ENCODE measurements around the gene PEX26.

The PEX26 gene

DNA sequence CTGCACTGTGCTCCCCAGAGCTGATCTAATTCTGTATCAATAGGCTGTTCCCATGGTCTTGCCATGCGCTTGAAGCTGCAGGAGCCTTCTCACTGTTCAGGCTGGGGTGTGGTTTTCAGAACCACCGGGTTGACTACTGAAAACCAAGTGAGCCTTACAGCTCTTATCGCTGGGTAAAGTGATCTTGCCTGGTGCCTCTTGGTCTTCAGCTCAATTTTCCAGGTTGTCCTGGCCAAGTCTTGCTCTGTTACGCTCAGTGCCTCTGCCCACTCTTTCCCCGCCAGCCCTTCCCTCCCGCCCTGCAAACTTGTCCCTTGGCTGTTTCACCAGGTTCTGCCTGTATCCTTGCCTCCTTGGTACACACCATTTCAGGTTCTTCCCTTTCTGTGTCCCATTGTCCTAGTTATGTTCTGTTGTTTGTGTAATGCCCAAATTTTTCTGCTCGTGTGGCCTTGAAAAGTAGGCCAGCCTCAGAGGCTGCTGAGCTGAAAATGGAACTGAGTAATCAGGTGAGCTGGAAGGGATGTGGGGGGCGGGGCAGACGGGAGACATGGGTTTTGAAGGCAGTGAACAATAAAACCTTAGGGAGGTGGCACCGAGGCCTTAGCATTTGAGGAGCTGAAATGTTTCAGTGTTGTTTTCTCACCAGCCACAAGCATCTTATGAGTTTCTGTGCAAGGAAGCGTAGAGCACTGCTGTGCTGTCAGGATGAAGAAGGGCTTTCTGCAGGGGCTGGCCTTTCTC lies 11.2 kb downstream of the PEX26 start:
- Histone ChIP-seq H3K4me2 (ENCODE audit: low read depth, low read length, poor library complexity, severe bottlenecking) (no peak overlapping the region), H3K4me1 (ENCODE audit: insufficient read depth, low read length, poor library complexity, severe bottlenecking) (no peaks in the 10 kb centered on the region), H3K36me3 (ENCODE audit: insufficient read depth, low read length) (peaks cover 64% of the 10 kb centered on the region; the same call in 1 of the 2 replicates), H2AFZ (ENCODE audit: low read length) (no peak overlapping the region), H3K79me2 (ENCODE audit: insufficient read depth, low read length) (peaks cover 8% of the 10 kb centered on the region), H3K9me3 (ENCODE audit: insufficient read depth, low read depth, low read length) (no peaks in the 10 kb centered on the region), H3K9ac (ENCODE audit: low read depth, low read length, poor library complexity, severe bottlenecking) (no peak overlapping the region), H4K20me1 (ENCODE audit: insufficient read depth, low read length, poor library complexity, severe bottlenecking) (no peaks in the 10 kb centered on the region), H3F3A (ENCODE audit: low read depth) (no peaks in the 10 kb centered on the region), H3K4me3 (ENCODE audit: low read length, poor library complexity, severe bottlenecking) (no peak overlapping the region), H3K9me2 (replicated peaks; ENCODE audit: low read depth, low read length) (no peaks in the 10 kb centered on the region), H3K27me3 (ENCODE audit: insufficient read depth, low read length, poor library complexity, severe bottlenecking) (no peaks in the 10 kb centered on the region)
- no peak for TF ChIP-seq EZH2phosphoT487 (IDR thresholded peaks at IDR 0.05; ENCODE audit: borderline replicate concordance)
- TF ChIP-seq, protein P1, sequence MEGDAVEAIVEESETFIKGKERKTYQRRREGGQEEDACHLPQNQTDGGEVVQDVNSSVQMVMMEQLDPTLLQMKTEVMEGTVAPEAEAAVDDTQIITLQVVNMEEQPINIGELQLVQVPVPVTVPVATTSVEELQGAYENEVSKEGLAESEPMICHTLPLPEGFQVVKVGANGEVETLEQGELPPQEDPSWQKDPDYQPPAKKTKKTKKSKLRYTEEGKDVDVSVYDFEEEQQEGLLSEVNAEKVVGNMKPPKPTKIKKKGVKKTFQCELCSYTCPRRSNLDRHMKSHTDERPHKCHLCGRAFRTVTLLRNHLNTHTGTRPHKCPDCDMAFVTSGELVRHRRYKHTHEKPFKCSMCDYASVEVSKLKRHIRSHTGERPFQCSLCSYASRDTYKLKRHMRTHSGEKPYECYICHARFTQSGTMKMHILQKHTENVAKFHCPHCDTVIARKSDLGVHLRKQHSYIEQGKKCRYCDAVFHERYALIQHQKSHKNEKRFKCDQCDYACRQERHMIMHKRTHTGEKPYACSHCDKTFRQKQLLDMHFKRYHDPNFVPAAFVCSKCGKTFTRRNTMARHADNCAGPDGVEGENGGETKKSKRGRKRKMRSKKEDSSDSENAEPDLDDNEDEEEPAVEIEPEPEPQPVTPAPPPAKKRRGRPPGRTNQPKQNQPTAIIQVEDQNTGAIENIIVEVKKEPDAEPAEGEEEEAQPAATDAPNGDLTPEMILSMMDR (conservative IDR thresholded peaks at IDR 0.05; ENCODE audit: low read length), result no peak

DNA sequence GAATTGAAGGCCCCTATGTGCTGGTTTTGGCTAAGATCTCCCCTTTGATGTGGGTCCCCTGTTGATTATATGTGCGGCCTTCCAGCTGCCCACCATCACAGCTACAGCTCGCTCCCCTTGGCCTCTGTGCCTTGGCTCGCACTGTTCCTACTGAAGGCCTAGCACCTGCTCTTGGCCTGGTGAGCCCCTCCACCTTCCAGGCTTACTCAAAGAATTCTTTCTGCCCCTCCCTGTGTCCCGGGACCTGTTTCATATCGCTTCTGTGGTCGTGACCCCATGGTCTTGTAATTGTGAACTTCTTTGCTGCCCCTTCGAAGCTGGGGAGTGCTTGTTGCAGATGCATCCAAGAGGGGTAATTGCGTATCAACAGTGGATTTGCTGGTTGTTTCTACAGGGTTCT lies 12.5 kb downstream of the PEX26 start:
- TF ChIP-seq EZH2phosphoT487 (IDR thresholded peaks at IDR 0.05; ENCODE audit: borderline replicate concordance), result no peak
- TF ChIP-seq, protein P1 (conservative IDR thresholded peaks at IDR 0.05; ENCODE audit: low read length), result no peak
- no peak overlapping the region for H2AFZ ChIP-seq (ENCODE audit: low read length)
- peaks cover 1% of the 10 kb centered on the region; the same call in 1 of the 2 replicates for H3K79me2 ChIP-seq (ENCODE audit: insufficient read depth, low read length)
- H3K9me3 ChIP-seq (ENCODE audit: insufficient read depth, low read depth, low read length), result no peaks in the 10 kb centered on the region
- H3F3A ChIP-seq (ENCODE audit: low read depth), result no peaks in the 10 kb centered on the region
- H3K27me3 ChIP-seq (ENCODE audit: insufficient read depth, low read length, poor library complexity, severe bottlenecking), result no peaks in the 10 kb centered on the region
- H3K9me2 ChIP-seq (replicated peaks; ENCODE audit: low read depth, low read length), result no peaks in the 10 kb centered on the region
- H3K4me3 ChIP-seq (ENCODE audit: low read length, poor library complexity, severe bottlenecking), result no peak overlapping the region
- H3K36me3 ChIP-seq (ENCODE audit: insufficient read depth, low read length), result peaks cover 56% of the 10 kb centered on the region; the same call in 1 of the 2 replicates
- no peak overlapping the region for H3K9ac ChIP-seq (ENCODE audit: low read depth, low read length, poor library complexity, severe bottlenecking)
- no peaks in the 10 kb centered on the region for H3K4me1 ChIP-seq (ENCODE audit: insufficient read depth, low read length, poor library complexity, severe bottlenecking)
- H4K20me1 ChIP-seq (ENCODE audit: insufficient read depth, low read length, poor library complexity, severe bottlenecking), result no peaks in the 10 kb centered on the region
- H3K4me2 ChIP-seq (ENCODE audit: low read depth, low read length, poor library complexity, severe bottlenecking), result no peak overlapping the region

DNA sequence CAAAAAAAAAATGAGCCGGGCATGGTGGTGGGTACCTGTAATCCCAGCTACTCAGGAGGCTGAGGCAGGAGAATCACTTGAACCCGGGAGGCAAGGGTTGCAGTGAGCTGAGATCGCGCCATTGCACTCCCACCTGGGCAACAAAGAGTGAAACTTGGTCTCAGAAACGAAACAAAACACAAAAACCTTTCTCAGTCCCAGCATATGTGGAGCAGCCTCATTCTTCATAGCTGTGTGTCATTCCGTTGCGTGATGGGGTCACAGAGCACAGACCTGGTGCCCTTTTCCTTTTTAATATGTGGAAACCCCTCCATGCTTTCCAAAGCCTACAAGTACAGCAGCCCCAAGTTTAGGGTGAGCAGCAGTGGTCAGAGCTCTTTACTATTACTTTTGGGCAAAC lies 13.7 kb downstream of the PEX26 start:
- H3K9me3 ChIP-seq (ENCODE audit: insufficient read depth, low read depth, low read length), result no peaks in the 10 kb centered on the region
- H3K79me2 ChIP-seq (ENCODE audit: insufficient read depth, low read length), result no peaks in the 10 kb centered on the region
- no peak for TF ChIP-seq EZH2phosphoT487 (IDR thresholded peaks at IDR 0.05; ENCODE audit: borderline replicate concordance)
- no peaks in the 10 kb centered on the region for H3K9me2 ChIP-seq (replicated peaks; ENCODE audit: low read depth, low read length)
- no peaks in the 10 kb centered on the region for H3K27me3 ChIP-seq (ENCODE audit: insufficient read depth, low read length, poor library complexity, severe bottlenecking)
- no peak overlapping the region for H3K4me3 ChIP-seq (ENCODE audit: low read length, poor library complexity, severe bottlenecking)
- no peak overlapping the region for H2AFZ ChIP-seq (ENCODE audit: low read length)
- H3K4me2 ChIP-seq (ENCODE audit: low read depth, low read length, poor library complexity, severe bottlenecking), result no peak overlapping the region
- no peaks in the 10 kb centered on the region for H3K4me1 ChIP-seq (ENCODE audit: insufficient read depth, low read length, poor library complexity, severe bottlenecking)
- H3K9ac ChIP-seq (ENCODE audit: low read depth, low read length, poor library complexity, severe bottlenecking), result no peak overlapping the region
- H4K20me1 ChIP-seq (ENCODE audit: insufficient read depth, low read length, poor library complexity, severe bottlenecking), result no peaks in the 10 kb centered on the region
- H3F3A ChIP-seq (ENCODE audit: low read depth), result no peaks in the 10 kb centered on the region
- peaks cover 50% of the 10 kb centered on the region; the same call in 1 of the 2 replicates for H3K36me3 ChIP-seq (ENCODE audit: insufficient read depth, low read length)
